Astrocyte (in vitro differentiated cells and primary cell): ENCODE data around the gene GNL3L. TPM values are rescaled to one million over a fixed set of nuclear protein-coding genes. Genes with fewer than 3 reads are reported as not detected.
A peak's percentile ranks its signal among the peaks of the same experiment; 100 is the strongest.

Experiments used
- DNase-seq: peaks from one replicate; pipeline ENCODE4 v3.0.0-alpha.2; 2010; ENCODE audit warnings: low read depth
- FAIRE-seq: peaks from 2 replicates; lab custom pipeline; 2011; peaks lifted over from hg19 to GRCh38; lab: Jason Lieb, UNC
- H2AFZ ChIP-seq: 2 replicates; pipeline ENCODE4 v1.6.0; 2012; ENCODE audit warnings: low read depth, low read length, inconsistent platforms
- H3K27ac ChIP-seq: 2 replicates; pipeline ENCODE4 v1.5.1; 2011; ENCODE audit warnings: low read depth, low read length, inconsistent platforms
- H3K27me3 ChIP-seq: 2 replicates; pipeline ENCODE4 v1.6.0; 2011; ENCODE audit warnings: low read length, inconsistent platforms; ENCODE audit not compliant: insufficient read depth
- H3K36me3 ChIP-seq: 2 replicates; pipeline ENCODE4 v1.5.1; 2011; ENCODE audit warnings: low read length, inconsistent platforms; ENCODE audit not compliant: insufficient read depth
- H3K4me1 ChIP-seq: 2 replicates; pipeline ENCODE4 v1.5.1; 2011; ENCODE audit warnings: low read length, inconsistent platforms; ENCODE audit not compliant: insufficient read depth
- H3K4me2 ChIP-seq: 2 replicates; pipeline ENCODE4 v1.6.0; 2012; ENCODE audit warnings: low read length, inconsistent platforms
- H3K4me3 ChIP-seq: 2 replicates; pipeline ENCODE4 v1.5.1; 2011; ENCODE audit warnings: low read depth, mild to moderate bottlenecking, low read length, inconsistent platforms; ENCODE audit not compliant: insufficient read depth
- H3K79me2 ChIP-seq: 2 replicates; pipeline ENCODE4 v1.6.0; 2012; ENCODE audit warnings: mild to moderate bottlenecking, low read length, inconsistent platforms; ENCODE audit not compliant: insufficient read depth
- H3K9ac ChIP-seq: 2 replicates; pipeline ENCODE4 v1.6.0; 2012; ENCODE audit warnings: mild to moderate bottlenecking, low read length, inconsistent platforms
- H3K9me3 ChIP-seq: 2 replicates; pipeline ENCODE4 v1.5.1; 2012; ENCODE audit warnings: low read depth, mild to moderate bottlenecking, low read length, inconsistent platforms; ENCODE audit not compliant: insufficient read depth
- H4K20me1 ChIP-seq: 2 replicates; pipeline ENCODE4 v1.6.0; 2012; ENCODE audit warnings: low read length, inconsistent platforms; ENCODE audit not compliant: insufficient read depth
- H3K27ac Mint-ChIP-seq: one replicate; pipeline ENCODE4 v1.8.0; 2021; ENCODE audit warnings: mild to moderate bottlenecking, mixed read lengths; ENCODE audit not compliant: unreplicated experiment
- H3K27me3 Mint-ChIP-seq: one replicate; pipeline ENCODE4 v1.8.0; 2021; ENCODE audit warnings: low read depth, mixed read lengths; ENCODE audit not compliant: unreplicated experiment
- H3K36me3 Mint-ChIP-seq: one replicate; pipeline ENCODE4 v1.8.0; 2021; ENCODE audit warnings: low read depth, mixed read lengths; ENCODE audit not compliant: unreplicated experiment
- H3K4me1 Mint-ChIP-seq: one replicate; pipeline ENCODE4 v1.8.0; 2021; ENCODE audit warnings: low read depth, mixed read lengths; ENCODE audit not compliant: unreplicated experiment
- H3K4me3 Mint-ChIP-seq: one replicate; pipeline ENCODE4 v1.8.0; 2021; ENCODE audit warnings: mild to moderate bottlenecking, moderate library complexity, mixed read lengths; ENCODE audit not compliant: unreplicated experiment
- H3K9me3 Mint-ChIP-seq: one replicate; pipeline ENCODE4 v1.8.0; 2021; ENCODE audit warnings: mild to moderate bottlenecking, mixed read lengths; ENCODE audit not compliant: unreplicated experiment
- CTCF ChIP-seq: IDR thresholded peaks from 2 replicates; pipeline ENCODE4 v1.5.1; 2011; ENCODE audit warnings: low read depth, mild to moderate bottlenecking, inconsistent platforms, low read length, moderate library complexity; ENCODE audit not compliant: insufficient read depth
- EZH2 ChIP-seq: IDR thresholded peaks from 2 replicates; pipeline ENCODE4 v1.6.1; 2012; ENCODE audit warnings: mild to moderate bottlenecking, low read length, inconsistent platforms; ENCODE audit not compliant: insufficient read depth
- total RNA-seq: library from RNA; stranded (reverse); gene quantifications from 2 replicates; pipeline ENCODE4 v1.2.1, GENCODE V29; 2021

GNL3L gene
- total RNA-seq, 1 donor from 2014 or later, result 46.5 TPM

DNA sequence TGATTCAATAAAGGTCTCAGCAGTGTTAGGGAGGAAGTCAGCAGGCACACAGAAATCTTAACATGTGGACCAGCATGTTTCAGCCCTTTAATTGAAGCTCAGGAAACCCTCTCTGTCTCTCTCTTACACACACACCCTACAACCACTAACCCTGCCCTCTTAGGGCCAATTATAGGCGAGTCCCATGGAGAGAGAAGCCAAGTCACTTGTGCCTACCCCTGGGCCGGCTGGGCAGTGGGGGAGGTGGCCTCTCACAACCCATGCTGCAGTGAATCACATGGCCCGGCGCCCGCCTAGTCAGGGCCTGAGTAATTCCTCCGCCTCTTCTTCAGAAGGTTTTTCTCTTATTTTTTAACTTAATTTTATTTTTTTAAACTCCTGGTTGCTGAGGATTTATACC lies 37.7 kb upstream of the GNL3L start:
- H2AFZ ChIP-seq, result no peak overlapping the region
- peaks cover 22% of the 10 kb centered on the region for H3K4me1 ChIP-seq
- Mint-ChIP-seq H3K27me3 (no peaks in the 10 kb centered on the region), H3K36me3 (peaks cover 2% of the 10 kb centered on the region), H3K4me3 (no peak overlapping the region), H3K4me1 (peaks cover 25% of the 10 kb centered on the region), H3K9me3 (peaks cover 2% of the 10 kb centered on the region), H3K27ac (no peak overlapping the region)
- no peak overlapping the region for H3K4me3 ChIP-seq
- DNase-seq (peak; percentile 44), FAIRE-seq (peak; percentile 39)
- peaks cover 50% of the 10 kb centered on the region for H3K79me2 ChIP-seq
- peak overlapping the region; percentile 66 for H3K27ac ChIP-seq
- H3K4me2 ChIP-seq, result peak overlapping the region; percentile 90
- TF ChIP-seq EZH2 (no peak), CTCF (no peak)
- no peaks in the 10 kb centered on the region for H3K9me3 ChIP-seq
- H3K9ac ChIP-seq, result peak overlapping the region; percentile 54
- peaks cover 3% of the 10 kb centered on the region for H4K20me1 ChIP-seq
- H3K36me3 ChIP-seq, result no peaks in the 10 kb centered on the region
- no peaks in the 10 kb centered on the region for H3K27me3 ChIP-seq

- peaks cover 3% of the 10 kb centered on the region for H4K20me1 ChIP-seq
- Mint-ChIP-seq H3K36me3 (peaks cover 2% of the 10 kb centered on the region), H3K27me3 (no peaks in the 10 kb centered on the region), H3K4me1 (peaks cover 25% of the 10 kb centered on the region), H3K9me3 (peaks cover 2% of the 10 kb centered on the region), H3K4me3 (peak overlapping the region; percentile 90), H3K27ac (peak overlapping the region; percentile 66)
- H2AFZ ChIP-seq, result peak overlapping the region; percentile 83
- peak overlapping the region; percentile 90 for H3K4me2 ChIP-seq
- peak overlapping the region; percentile 33 for H3K27ac ChIP-seq
- no peaks in the 10 kb centered on the region for H3K36me3 ChIP-seq
- FAIRE-seq (peak; percentile 97), DNase-seq (no peak)
- no peaks in the 10 kb centered on the region for H3K27me3 ChIP-seq
- peak overlapping the region; percentile 71 for H3K4me3 ChIP-seq
- H3K9me3 ChIP-seq, result no peaks in the 10 kb centered on the region
- H3K4me1 ChIP-seq, result peaks cover 22% of the 10 kb centered on the region
- TF ChIP-seq CTCF (no peak), EZH2 (no peak)
- peak overlapping the region; percentile 87 for H3K9ac ChIP-seq
- H3K79me2 ChIP-seq, result peaks cover 50% of the 10 kb centered on the region
Observed at GRCh38 chrX:54494166-54494988, 35.6 kb upstream of the GNL3L start.
